Measurements from ENCODE around the gene PLCB4.

GRCh38 chr20:9352739-9353138 lies 283.9 kb downstream of the PLCB4 start:
- TF ChIP-seq POLR2AphosphoS5 (IDR thresholded peaks at IDR 0.05; ENCODE audit: borderline replicate concordance, low read depth, low read length): no peak
- TF ChIP-seq EZH2 (IDR thresholded peaks at IDR 0.05): no peak
- TF ChIP-seq FOXP2 (optimal IDR thresholded peaks at IDR 0.05; ENCODE audit: control extremely low read depth, extremely low read length, insufficient read depth): no peak
